Breast epithelium (tissue), 3 donors: ENCODE measurements around the gene JAGN1.
A peak's percentile ranks its signal among the peaks of the same experiment; 100 is the strongest.

Experiments
- CTCF ChIP-seq, 3 donors: fragments of 450-650 bp; IDR thresholded peaks; one replicate each; pipeline ENCODE4 v1.5.1; 2016 to 2017; ENCODE audit warnings: antibody characterized with exemption in 3 of 3, mild to moderate bottlenecking in 3 of 3, moderate library complexity in 3 of 3
- POLR2A ChIP-seq: fragments of 450-650 bp; IDR thresholded peaks from one replicate; pipeline ENCODE4 v1.6.1; 2016; ENCODE audit warnings: antibody characterized with exemption, mild to moderate bottlenecking, moderate library complexity
- POLR2AphosphoS5 ChIP-seq, 3 donors: sonication (generic); formaldehyde crosslinking; IDR thresholded peaks; one replicate each; pipeline ENCODE4 v1.6.1; 2017; ENCODE audit warnings: antibody characterized with exemption in 3 of 3

GRCh38 chr3:9934235-9934621 is 43.8 kb downstream of the JAGN1 start:
- TF ChIP-seq CTCF (IDR thresholded peaks at IDR 0.05) = peak in 1 of 3 donors; percentile 43
- no peak for TF ChIP-seq POLR2A
- TF ChIP-seq POLR2AphosphoS5 (IDR thresholded peaks at IDR 0.05) = no peak
